Lung (tissue), 12 donors: Measurements from ENCODE around the gene ZNF516. TPM values are rescaled to one million over a fixed set of nuclear protein-coding genes. Genes with fewer than 3 reads are reported as not detected.

Experiments used
- ATAC-seq: fragments of 200-7000 bp; cut with Tn5 transposase; one replicate; pipeline ENCODE4 v1.9.1; 2020; ENCODE audit warnings: moderate number of reproducible peaks; ENCODE audit not compliant: insufficient read depth, low FRiP score
- DNase-seq, 3 donors: peaks; one replicate each; pipeline ENCODE4 v3.0.0-alpha.2; 2013 to 2017
- H3K27ac ChIP-seq, 2 donors: one replicate each; pipeline ENCODE4 v1.5.1; 2013; ENCODE audit warnings: mild to moderate bottlenecking in 2 of 2, moderate library complexity in 2 of 2, control low read depth in 1 of 2, inconsistent platforms in 1 of 2, low read depth in 1 of 2, low read length in 1 of 2
- H3K27me3 ChIP-seq, 3 donors: one replicate each; pipeline ENCODE4 v1.5.1; 2013; ENCODE audit warnings: low read length in 2 of 3; ENCODE audit not compliant: control insufficient read depth in 3 of 3, insufficient read depth in 3 of 3
- H3K36me3 ChIP-seq, 4 donors: one replicate each; pipeline ENCODE4 v1.5.1; 2013; ENCODE audit warnings: low read length in 4 of 4, mild to moderate bottlenecking in 1 of 4, moderate library complexity in 1 of 4; ENCODE audit not compliant: control insufficient read depth in 4 of 4, insufficient read depth in 4 of 4
- H3K4me1 ChIP-seq, 5 donors: one replicate each; pipeline ENCODE4 v1.5.1; 2013; ENCODE audit warnings: low read length in 5 of 5, mild to moderate bottlenecking in 2 of 5, moderate library complexity in 1 of 5; ENCODE audit not compliant: control insufficient read depth in 5 of 5, insufficient read depth in 5 of 5
- H3K4me3 ChIP-seq: one replicate; pipeline ENCODE4 v1.5.1; 2013; ENCODE audit warnings: mild to moderate bottlenecking, control low read depth, moderate library complexity
- H3K9ac ChIP-seq, 2 donors: one replicate each; pipeline ENCODE4 v1.5.1; 2013; ENCODE audit warnings: low read length in 2 of 2, control low read depth in 1 of 2; ENCODE audit not compliant: insufficient read depth in 1 of 2
- H3K9me3 ChIP-seq, 4 donors: one replicate each; pipeline ENCODE4 v1.5.1; 2013; ENCODE audit warnings: low read length in 3 of 4, mild to moderate bottlenecking in 1 of 4, moderate library complexity in 1 of 4; ENCODE audit not compliant: control insufficient read depth in 4 of 4, insufficient read depth in 3 of 4
- WGBS, 2 donors: extraction: QIAGEN DNeasy Blood & Tissue Kit; methylation state at CpG; one replicate each; pipeline ENCODE4 v1.1.7; 2013; 5-methylcytosine and 5-hydroxymethylcytosine counted together
- polyA plus RNA-seq, 2 donors: library from polyadenylated mRNA; stranded (reverse); fragments of 200-250 nt; gene quantifications; one replicate each; pipeline ENCODE4 v1.2.1, GENCODE V29; 2013
- total RNA-seq, 2 donors: library from RNA; depleted of rRNA in 1 of 2; stranded (reverse); fragments of >200 nt in 1 of 2; gene quantifications; one replicate each; pipeline ENCODE4 v1.2.1, GENCODE V29; 2014 to 2021
- TF ChIP-seq, protein P1 (sequence below): IDR thresholded peaks from 2 replicates; pipeline ENCODE4 v1.5.1; 2012; ENCODE audit warnings: mild to moderate bottlenecking; ENCODE audit errors: control extremely low read depth, extremely low read depth
- donor health status: control.
- donor health status: control.
- donor health status: Bipolar disorder and iron deficiency.
- donor health status: healthy.
- donor health status: DM: yes; HTN: yes; CAD: no.

Gene ZNF516
- total and polyA plus RNA-seq, 4 donors, result 7.7 to 45.4 (median 26.4) TPM

DNA sequence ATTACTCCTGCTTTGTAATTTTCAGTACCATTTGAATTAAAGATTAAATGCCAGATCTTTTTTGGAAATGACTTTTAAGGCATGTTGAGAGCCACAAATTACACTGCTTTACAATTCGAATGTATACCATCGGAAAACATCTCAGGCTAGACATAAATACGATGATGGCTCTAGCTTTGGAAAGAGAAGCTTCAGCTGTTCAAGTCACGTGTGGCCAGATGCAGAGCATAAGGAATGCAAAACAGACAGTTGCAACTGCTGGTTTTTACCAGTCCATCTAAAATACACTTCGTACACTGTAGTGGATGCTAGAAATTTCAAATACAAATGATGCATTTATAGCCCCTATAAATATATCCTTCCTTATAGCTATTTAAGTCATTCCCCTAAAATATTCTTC is 8.0 kb downstream of the ZNF516 start:
- Histone ChIP-seq H3K27me3 (no peaks in the 10 kb centered on the region), H3K4me3 (no peak overlapping the region), H3K4me1 (peaks cover 2 to 57% (median 24%) of the 10 kb centered on the region in 5 donors), H3K9me3 (no peaks in the 10 kb centered on the region), H3K27ac (no peak overlapping the region), H3K9ac (no peak overlapping the region), H3K36me3 (peaks cover 0 to 10% (median 2%) of the 10 kb centered on the region in 4 donors)
- ATAC-seq (no peak), DNase-seq (peak; percentile 69 to 93 (median 89))
- WGBS, 2 donors, result 72 to 79% methylated on average over 5 of the region's 5 CpGs
- TF ChIP-seq, protein P1, sequence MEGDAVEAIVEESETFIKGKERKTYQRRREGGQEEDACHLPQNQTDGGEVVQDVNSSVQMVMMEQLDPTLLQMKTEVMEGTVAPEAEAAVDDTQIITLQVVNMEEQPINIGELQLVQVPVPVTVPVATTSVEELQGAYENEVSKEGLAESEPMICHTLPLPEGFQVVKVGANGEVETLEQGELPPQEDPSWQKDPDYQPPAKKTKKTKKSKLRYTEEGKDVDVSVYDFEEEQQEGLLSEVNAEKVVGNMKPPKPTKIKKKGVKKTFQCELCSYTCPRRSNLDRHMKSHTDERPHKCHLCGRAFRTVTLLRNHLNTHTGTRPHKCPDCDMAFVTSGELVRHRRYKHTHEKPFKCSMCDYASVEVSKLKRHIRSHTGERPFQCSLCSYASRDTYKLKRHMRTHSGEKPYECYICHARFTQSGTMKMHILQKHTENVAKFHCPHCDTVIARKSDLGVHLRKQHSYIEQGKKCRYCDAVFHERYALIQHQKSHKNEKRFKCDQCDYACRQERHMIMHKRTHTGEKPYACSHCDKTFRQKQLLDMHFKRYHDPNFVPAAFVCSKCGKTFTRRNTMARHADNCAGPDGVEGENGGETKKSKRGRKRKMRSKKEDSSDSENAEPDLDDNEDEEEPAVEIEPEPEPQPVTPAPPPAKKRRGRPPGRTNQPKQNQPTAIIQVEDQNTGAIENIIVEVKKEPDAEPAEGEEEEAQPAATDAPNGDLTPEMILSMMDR, result no peak

DNA sequence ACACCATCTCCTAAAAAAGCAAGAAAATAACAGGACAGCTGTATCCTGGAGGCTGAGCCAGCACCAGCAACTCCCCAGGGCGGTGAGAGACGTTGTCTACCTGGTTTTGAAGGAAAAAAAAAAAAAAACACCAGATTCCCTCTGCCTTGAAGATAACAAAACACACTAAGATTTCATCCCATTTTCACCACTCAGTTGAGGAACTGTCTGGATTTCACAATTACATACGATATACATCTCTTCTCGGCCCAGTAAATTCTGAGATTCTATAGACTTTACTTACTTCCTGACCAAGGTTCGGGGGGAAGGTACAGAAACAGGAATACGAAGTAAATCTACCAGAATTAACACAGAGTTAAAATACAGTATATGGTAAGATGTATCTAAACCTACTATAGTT is 8.5 kb downstream of the ZNF516 start:
- TF ChIP-seq, protein P1, result no peak
- H3K36me3 ChIP-seq, result peaks cover 0 to 10% (median 2%) of the 10 kb centered on the region in 4 donors
- no peaks in the 10 kb centered on the region for H3K9me3 ChIP-seq
- peaks cover 2 to 55% (median 24%) of the 10 kb centered on the region in 5 donors for H3K4me1 ChIP-seq
- ATAC-seq (no peak), DNase-seq (peak in 2 of 3 donors; percentile 40 to 48)
- H3K4me3 ChIP-seq, result no peak overlapping the region
- peak overlapping the region in 1 of 2 donors; percentile 15 for H3K9ac ChIP-seq
- 39 to 67% methylated on average over 6 of the region's 6 CpGs for WGBS, 2 donors
- no peaks in the 10 kb centered on the region for H3K27me3 ChIP-seq
- H3K27ac ChIP-seq, result no peak overlapping the region

DNA sequence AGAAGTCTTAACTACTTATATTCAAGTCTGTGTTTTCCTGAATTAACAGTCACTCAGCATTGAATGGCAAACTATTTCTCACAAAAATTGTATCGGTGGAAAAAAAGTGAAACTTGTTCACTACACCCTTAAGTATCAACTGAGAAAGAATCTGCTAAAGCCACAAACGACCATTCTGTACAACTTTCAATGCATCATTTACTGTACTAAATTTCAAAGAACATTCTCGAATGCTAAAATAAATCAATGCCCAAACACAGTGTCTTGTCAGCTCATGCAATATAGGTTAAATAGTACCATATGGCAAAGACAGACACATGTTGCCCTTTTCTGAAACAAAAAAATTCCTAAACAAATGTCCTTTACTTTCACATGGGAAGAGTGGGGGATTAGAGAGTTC is 9.0 kb downstream of the ZNF516 start:
- DNase-seq (no peak), ATAC-seq (no peak)
- TF ChIP-seq, protein P1, result no peak
- Histone ChIP-seq H3K27me3 (no peaks in the 10 kb centered on the region), H3K36me3 (peaks cover 0 to 10% (median 2%) of the 10 kb centered on the region in 4 donors), H3K4me1 (peaks cover 2 to 55% (median 24%) of the 10 kb centered on the region in 5 donors), H3K9me3 (no peaks in the 10 kb centered on the region), H3K9ac (no peak overlapping the region), H3K27ac (no peak overlapping the region), H3K4me3 (no peak overlapping the region)
- WGBS, 2 donors, result 78 to 79% methylated on average over 3 of the region's 3 CpGs
